Measurements from ENCODE around the gene KIF13A. TPM values are rescaled to one million over a fixed set of nuclear protein-coding genes. Genes with fewer than 3 reads are reported as not detected.
"Not testable (repeated sequence)": the region's sequence is repeated elsewhere in the genome, so short reads cannot be mapped to it uniquely, and the experiment has no call there.

The KIF13A gene
- 8.9 and 9.4 TPM in 2 replicates for polyA plus RNA-seq (2014; cell fraction: cytosol; rRNA removed)
- polyA plus RNA-seq (2014; cell fraction: nucleus; rRNA removed) = 5.7 and 7.8 TPM in 2 replicates

DNA sequence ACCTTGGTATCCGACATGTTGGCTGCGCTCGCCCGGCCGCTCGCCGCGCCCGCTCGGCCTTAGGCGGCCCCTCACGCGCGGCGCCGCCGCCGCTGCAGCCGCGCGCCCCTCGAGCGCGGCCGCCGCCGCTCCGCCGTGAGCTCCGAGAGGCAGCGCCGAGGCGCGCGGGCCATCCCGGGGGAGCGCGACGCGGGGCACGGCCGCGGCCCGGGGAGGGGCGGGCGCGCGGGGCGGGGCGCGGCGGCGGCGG is at the start of gene KIF13A:
TSS of gene KIF13A (minus strand) at position 189 of the 250 bp plus-strand sequence. CDS start at position 17, 172 bp downstream.
- DNase-seq (ENCODE audit: low spot score) = peak; percentile 17

DNA sequence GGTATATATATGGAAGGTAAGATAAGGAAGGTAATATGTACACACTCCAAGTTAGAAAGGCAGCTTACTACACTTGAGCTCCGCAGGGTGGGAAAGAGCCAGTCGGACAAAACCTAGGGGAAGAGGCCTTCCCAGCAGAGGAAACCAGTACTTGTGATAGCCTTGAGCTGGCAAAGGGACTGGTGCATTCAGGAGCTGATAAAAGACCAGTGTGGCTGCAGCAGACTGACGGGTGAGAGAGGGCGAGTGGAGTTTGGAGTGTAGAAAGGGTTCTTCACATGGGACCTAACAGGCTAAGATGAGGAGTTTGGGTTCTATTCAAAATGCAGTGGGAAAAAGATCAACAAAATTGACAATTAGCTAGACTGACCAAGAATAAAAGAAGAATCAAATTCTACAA is 49.3 kb upstream of the KIF13A start:
- no peak for DNase-seq (ENCODE audit: low spot score)

DNA sequence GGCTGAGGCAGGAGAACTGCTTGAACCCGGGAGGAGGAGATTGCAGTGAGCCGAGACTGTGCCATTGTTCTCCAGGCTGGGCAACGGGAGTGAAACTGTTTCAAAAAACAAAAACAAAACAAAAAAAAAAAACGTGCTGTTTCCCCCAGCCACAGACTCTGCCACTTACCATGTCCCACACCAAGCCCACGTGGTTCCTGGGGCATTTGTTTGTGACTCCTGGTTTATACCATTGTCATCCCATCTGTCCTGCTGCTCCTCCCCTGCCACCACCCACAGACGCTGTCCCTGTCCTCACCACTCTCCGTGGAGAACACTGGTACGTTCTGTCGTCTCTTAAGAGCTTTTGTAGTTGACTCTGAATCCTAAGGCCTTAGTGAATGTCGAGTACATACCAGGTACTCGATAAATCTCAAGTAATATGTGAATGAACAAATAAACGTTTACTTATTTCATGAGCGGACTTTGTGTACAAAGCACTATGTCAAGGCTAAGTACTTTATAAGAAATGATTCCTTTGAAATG is 48.0 kb upstream of the KIF13A start:
- no peak for DNase-seq (ENCODE audit: low spot score)

DNA sequence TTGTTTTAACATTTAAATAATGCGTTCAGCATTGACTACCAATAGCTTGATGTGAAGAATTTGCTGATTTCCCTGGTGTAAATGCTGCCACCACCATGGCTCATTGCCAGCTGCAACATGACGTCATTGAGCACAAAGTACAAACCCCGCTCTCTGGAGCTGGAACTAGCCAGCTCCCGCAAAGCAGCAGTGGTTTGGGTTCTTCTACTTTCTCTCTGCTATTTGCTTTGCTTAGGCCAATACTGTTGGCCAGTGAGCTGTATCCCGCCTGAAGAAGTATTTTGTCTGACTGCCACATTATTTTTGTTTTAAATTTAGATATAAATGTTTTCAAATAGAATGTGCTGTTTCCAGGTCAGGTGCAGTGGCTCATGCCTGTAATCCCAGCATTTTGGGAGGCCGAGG is 47.4 kb upstream of the KIF13A start:
- DNase-seq (ENCODE audit: low spot score) = peak; percentile 17

DNA sequence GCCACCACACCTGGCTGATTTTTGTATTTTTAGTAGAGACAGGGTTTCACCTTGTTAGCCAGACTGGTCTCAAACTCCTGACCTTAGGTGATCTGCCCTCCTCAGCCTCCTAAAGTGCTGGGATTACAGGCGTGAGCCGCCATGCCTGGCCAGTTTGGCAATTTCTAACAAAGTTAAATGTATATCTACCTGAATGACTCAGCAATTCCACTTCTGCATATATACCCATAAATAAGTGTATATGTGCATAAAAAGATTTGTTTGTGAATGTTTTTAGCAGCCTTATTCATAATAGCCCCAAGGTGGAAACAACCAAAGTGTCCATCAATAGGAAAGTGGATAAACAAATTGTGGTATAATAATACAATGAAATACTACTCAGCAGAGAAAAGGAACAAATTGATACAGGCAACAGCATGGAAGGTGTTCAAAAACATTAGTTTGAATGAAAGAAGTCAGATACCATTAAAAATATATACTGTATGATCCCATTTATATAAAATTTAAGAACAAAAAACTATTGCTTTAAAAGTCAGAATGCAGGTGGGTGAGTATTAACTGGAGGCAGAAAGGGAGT is 44.3 kb upstream of the KIF13A start:
- no peak for DNase-seq (ENCODE audit: low spot score)

DNA sequence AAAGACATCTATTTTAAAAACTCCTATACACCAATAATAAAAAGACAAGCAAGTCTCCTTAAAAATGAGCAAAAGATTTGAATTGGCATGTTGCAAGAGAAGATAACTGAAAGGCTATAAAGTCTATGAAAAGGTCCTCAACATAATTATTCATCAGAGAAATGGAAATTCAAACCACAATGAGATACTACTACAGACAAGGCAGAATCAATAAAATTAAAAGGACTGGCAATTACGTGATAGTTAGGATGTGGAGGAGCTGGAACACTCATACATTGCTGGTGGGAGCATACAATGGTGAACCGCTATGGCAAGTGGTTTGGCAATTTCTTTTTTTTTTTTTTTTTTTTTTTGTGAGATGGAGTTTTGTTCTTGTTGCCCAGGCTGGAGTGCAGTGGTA is 43.8 kb upstream of the KIF13A start:
- DNase-seq (ENCODE audit: low spot score) = no peak

DNA sequence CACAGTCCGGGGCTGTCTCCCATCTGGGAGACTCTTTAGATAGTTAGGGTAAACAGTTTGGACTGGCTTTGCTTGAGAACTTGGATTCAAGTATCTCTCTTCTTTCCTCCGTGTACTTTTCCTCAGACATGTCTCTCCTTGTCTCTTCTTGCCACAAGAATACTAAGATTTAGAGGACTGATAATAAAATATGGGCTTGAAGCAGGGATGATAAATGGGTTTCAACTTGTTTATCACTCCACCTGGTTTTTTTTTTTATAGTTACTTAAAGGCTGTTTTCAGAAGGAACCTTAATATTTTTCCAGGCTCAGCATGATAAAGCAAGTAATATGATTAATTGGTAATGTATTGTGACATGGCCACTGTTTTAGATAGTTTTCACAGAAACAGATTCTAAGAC is 40.9 kb upstream of the KIF13A start:
- no peak for DNase-seq (ENCODE audit: low spot score)

DNA sequence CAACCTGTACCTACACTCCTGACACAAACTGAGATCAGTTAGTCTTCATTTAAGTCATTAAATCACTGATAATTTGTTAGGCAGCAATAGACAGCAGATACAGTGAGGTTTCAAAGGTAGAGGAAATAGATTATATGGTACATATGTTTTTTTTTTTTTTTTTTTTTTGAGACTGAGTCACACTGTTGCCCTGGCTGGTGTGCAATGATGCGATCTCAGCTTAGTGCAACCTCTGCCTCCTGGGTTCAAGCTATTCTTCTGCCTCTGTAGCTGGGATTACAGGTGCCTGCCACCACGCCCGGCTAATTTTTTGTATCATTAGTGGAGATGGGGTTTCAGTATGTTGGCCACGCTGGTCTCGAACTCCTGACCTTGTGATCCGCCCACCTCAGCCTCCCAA is 38.2 kb upstream of the KIF13A start:
- DNase-seq (ENCODE audit: low spot score) = no peak

DNA sequence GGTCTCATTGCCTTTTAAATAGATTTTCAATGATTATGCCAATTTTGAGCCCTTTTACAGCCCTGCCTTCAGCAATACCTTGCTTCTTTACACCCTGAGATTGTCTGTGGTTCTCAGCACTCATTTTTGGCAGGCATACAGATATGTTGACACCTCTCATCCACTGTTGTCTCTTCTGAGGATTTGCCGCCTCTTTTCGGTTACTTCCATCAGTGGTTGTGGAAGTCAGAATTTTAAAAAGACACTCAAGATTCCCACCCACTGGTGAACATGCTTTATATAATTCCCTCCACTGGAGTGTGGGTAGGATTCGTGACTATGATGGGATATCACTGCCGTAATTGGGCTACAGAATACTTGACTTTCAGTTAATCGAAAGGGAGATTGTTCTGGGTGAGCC is 37.4 kb upstream of the KIF13A start:
- no peak for DNase-seq (ENCODE audit: low spot score)

DNA sequence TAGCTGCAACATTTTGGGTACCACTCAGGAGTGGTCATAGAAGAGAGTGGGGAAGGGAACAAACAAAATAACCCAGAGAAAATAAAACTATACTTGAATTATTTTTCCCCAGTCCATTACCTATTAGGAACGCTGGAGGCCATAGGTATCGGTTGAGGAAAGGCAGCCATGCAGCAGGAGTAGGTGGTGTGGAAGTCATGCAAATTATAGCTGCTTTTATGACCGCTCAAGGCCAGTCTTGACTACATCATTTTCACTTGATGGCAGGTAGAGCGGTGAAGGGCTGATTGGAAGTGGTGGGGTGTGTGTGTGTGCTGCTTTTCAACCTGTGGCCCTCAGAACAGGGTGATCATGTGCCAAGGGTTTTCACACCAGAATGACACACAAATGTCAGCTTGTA is 36.5 kb upstream of the KIF13A start:
- no peak for DNase-seq (ENCODE audit: low spot score)

DNA sequence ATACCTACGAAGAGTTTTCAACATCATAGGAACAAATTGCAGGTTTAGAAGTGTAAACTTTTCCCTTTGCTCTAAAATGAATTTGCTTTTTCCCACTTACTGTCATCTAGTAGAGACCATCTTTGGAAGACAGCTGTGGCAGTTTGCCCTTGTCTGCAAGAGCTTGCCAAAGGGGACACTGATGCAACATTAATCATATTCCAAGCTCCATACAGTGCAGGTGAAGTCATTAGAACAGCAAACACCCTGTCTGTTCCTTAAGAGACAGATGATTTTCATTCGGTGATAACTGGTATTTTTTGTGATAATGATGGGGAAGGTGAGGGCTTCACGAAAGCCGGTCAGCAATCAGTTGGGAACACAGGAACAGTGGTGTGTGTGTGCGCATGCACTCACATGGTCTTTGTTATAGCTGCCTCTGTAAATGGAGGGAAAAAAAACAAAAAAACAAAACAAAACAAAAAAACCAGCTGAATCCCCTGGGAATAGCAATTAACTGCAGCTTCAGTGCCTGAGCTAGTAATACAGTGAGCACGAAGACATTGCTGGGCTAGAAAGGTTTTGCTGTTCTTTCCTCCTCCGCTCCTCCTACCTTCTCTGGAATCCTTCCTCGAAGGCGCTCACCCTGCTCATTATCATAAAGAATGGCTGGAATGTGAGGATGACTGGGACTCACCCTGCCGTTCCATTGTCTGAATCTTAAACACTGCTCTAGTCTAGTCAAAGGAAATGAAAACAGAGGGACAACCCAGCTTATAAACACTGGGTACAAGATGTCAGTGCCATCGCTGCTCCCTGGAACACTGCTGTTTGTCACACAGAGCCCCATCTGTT is 35.2 kb upstream of the KIF13A start:
- peak; percentile 28 for DNase-seq (ENCODE audit: low spot score)

DNA sequence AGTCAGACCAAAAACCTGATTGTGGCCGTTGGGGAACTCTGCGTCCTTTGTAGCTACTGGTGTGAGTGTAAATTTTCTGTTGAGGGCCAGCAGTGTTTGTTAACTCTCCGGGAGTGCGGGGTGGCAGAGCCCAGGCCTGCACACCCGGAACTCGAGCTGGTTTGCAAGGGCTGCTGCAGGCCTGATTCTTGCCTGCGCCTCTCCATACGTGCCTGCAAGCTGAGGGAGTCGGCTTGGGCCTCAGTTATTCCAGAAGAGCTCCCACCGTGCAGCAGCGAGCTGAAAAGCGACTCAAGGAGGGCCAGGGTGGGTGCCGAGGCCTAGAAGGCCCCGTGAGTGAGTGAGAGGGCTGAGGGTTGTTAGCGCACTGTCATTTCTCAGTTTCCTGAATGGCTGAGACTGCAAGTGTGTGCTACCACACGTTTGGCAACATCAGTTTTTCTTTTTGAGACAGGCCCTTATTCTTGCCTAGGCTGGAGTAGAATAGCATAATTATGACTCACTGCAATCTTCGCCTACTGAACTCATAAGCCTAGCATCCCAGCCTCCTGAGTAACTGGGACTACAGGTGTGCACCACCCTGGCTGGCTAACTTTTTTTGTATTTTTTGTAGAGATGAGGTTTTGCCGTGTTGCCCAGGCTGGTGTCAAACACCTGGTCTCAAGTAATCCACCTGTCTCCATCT is 33.9 kb upstream of the KIF13A start:
- no peak for DNase-seq (ENCODE audit: low spot score)

DNA sequence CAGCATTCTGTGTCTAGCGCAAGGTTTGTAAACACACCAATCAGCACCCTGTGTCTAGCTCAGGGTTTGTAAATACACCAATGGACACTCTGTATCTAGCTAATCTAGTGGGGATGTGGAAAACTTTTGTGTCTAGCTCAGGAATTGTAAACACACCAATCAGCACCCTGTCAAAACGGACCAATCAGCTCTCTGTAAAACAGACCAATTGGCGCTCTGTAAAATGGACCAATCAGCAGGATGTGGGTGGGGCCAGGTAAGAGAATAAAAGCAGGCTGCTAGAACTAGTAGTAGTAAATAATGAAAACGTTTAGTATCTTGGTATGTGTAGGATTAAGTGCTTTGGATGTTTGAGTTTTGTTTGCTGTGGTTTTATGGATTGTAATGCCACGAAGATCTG is 33.1 kb upstream of the KIF13A start:
- not testable (repeated sequence) for DNase-seq (ENCODE audit: low spot score)

DNA sequence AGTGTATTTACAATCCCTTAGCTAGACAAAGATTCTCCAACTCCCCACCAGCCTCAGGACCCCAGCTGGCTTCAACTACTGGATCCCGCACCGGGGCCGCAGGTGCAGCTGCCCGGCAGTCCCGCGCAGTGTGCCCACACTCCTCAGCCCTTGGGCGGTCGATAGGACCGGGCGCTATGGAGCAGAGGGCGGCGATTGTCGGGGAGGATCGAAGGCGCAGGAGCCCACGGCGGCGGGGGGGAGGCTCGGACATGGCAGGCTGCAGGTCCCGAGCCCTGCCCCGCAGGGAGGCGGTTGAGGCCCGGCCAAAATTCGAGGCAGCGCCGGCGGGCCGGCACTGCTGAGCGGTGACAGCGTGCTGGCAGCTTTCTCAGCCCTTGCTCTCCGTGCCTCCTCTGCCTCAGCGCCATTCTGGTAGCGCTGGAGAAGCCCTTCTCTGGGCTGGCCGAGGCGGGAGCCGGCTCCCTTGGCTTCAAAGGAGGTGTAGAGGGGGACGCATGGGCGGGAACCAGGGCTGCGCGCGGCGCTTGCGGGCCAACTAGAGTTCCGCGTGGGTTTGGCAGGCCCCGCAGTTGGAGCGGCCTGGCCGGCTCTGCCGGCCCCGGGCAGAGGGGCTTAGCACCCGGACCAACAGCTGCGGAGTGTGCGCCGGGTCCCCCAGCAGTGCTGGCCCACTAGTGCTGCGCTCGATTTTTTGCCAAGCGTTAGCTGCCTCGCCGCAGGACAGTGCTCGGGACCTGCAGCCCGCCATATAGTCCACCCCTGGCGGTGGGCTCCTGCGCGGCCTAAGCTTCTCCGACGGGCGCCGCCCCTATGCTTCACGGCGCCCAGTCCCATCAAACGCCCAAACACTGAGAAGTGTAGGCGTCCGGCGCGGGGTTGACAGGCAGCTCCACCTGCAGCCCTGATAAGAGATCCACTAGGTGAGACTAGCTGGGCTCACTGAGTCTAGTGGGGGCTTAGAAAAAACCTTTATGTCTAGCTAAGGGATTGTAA is 32.4 kb upstream of the KIF13A start:
- DNase-seq (ENCODE audit: low spot score) = no peak

DNA sequence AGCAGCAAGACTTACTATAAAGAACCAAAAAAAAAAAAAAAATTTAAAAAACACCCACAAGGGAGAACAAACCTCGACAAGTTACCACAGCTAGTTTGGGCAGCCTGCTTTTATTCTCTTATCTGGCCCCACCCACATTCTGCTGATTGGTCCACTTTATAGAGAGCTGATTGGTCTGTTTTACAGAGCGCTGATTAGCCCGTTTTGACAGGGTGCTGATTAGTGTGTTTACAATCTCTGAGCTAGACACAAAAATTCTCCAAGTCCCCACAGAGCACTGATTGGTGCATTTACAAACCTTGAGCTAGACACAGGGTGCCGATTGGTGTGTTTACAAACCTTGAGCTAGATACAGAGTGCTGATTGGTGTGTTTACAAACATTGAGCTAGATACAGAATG is 31.7 kb upstream of the KIF13A start:
- DNase-seq (ENCODE audit: low spot score) = not testable (repeated sequence)

DNA sequence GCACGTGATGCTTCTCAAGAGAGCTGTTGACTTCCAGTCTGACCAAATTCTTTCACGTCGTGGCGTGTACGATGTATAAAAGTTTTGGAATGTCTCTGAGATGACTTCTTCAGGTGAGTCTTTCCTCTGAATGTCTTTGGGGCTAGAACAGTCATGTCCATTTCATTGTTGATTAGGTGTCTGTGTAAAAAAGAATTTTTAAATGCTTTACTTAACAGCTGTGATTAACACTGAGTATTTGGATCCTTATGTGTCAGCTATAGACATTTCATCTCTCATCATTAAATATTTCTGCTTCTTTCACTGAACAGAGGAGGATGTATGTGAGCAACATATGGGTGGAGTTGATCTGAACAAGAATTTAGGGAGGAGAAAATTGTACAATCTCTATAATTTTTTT is 29.3 kb upstream of the KIF13A start:
- DNase-seq (ENCODE audit: low spot score) = no peak

DNA sequence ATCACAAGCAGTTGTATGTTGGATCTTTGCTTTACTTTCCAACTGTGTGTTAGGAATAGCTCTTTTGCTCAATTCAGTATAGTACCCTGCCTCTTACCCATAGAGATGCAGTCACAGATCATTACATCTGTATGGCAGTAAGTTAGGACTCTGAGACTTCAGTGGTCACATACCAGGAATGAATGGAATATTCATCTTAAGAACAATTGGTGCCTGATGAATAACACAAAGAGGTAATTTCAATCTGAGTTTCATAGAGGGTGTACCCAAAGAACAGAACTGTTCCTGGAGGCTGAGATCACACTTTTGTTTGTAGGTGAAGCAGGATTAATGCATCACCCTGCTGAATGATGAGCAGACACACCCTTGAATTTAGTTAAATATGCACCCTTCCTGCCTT is 28.7 kb upstream of the KIF13A start:
- no peak for DNase-seq (ENCODE audit: low spot score)

DNA sequence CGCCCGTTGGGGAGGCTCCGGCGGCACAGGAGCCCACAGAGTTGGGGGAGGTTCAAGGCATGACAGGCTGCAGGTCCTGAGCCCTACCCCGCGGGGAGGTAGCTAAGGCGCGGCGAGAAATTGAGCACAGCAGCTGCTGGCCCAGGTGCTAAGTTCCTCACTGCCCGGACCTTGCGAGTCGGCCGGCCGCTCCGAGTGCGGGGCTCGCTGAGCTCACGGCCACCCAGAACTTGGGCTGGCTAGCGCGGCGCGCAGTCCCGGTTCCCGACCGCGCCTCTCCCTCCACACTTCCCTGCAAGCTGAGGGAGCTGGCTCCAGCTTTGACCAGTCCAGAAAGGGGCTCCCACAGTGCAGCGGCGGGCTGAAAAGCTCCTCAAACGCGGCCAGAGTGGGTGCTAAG is 23.9 kb upstream of the KIF13A start:
- DNase-seq (ENCODE audit: low spot score) = no peak

DNA sequence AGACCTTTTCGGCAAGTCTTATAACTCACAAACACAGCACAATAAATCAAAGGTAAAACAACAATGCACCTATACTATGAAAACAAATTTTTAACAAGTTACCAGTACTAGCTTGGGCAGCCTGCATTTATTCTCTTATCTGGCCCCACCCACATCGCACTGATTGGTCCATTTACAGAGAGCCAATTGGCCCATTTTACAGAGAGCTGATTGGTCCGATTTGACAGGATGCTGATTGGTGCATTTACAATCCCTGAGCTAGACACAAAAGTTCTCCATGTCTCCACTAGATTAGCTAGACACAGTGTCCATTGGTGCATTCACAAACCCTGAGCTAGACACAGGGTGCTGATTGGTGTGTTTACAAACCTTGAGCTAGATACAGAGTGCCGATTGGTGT is 23.1 kb upstream of the KIF13A start:
- not testable (repeated sequence) for DNase-seq (ENCODE audit: low spot score)

DNA sequence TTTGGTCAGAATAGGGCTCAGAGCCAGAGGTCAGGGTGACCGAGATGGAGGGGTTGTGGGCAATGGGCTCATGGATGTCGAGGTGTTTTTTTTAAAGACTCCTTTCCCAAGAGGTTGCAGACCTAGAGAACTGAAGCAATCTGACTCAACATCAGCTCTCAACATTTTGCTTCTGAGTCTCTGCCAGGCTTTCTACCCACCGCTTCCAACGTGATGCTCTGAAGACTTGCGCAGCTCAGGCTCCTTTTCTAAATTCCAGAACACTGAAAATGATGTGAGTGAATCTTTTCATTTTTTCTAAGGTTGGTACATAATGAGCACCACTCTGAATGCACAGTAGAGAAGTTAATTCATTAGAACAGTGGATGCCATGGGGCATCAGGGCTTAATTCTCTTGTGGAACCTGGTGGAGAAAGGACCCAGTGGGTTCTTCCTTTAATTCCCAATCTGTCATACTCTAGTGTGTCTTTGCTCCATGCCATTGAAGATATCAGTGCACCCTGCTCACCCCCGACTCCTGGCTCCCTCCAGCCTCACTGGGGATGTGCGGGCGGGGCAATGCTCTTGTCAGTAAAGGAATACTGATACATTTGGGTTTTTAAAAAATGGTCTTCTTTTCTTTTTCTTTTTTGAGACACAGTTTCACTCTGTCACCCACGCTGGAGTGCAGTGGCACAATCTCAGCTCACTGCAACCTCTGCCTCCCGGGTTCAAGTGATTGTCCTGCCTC is 17.0 kb upstream of the KIF13A start:
- no peak for DNase-seq (ENCODE audit: low spot score)

DNA sequence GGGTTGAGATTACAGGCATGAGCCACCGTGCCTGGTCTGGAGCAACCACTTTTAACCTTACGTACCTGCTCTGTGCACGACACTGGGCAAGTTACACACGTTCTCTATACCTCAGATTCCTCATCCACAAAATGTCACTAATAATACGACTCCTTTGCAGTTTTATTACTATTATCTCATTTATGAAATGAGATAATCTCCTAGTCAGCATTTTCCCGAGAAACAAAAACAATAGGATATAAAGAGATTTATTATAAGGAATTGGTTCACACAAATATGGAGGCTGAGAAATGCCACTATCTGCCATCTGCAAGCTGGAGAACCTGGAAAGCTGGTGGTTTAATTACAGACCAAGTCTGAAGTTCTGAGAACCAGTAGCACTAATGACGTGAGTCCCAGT is 12.0 kb upstream of the KIF13A start:
- no peak for DNase-seq (ENCODE audit: low spot score)
